Activated CD8-positive, alpha-beta memory T cell treated with anti-CD3 and anti-CD28 coated beads, Interleukin-2, amount 50 U/mL, for 1 hour (primary cell): ENCODE data around the gene PRPH.
"Not testable (repeated sequence)": the region's sequence is repeated elsewhere in the genome, so short reads cannot be mapped to it uniquely, and the experiment has no call there.

Source experiments
- DNase-seq: peaks from one replicate; pipeline ENCODE4 v3.0.0-alpha.2; 2020; ENCODE audit errors: extremely low read depth

The PRPH gene

GRCh38 chr12:49332891-49333371 lies 38.0 kb downstream of the PRPH start:
- no peak for DNase-seq

DNA sequence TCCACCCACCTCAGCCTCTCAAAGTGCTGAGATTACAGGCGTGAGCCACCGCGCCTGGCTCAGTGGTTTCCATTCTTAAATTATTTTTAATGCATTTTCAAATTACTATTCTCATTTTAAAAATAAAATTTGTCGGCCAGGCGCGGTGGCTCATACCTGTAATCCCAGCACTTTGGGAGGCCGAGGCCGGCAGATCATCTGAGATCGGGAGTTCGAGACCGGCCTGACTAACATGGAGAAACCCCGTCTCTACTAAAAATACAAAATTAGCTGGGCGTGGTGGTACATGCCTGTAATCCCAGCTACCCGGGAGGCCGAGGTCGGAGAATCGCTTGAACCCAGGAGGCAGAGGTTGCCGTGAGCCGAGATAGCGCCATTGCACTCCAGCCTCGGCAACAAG lies 38.8 kb downstream of the PRPH start:
- DNase-seq, result not testable (repeated sequence)

DNA sequence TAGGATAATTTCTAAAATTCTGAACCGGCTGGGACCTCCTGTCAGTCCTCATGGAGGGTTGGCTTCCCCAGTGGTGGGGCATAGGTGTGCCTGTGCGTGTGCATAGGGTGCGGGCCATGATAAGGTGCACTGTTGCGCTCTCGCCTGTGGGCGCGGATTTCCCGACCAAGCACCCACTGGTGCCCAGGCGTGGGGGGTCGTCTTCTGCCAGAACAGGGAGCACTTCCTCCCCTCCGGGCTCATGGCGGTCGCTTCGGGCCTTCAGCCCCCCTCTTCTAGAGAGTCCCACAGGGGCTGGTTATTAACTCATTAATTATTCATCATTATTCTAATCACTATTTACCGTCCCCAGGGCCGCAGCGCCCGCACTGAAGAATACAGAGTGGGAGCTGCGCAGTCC lies 39.3 kb downstream of the PRPH start:
- no peak for DNase-seq

DNA sequence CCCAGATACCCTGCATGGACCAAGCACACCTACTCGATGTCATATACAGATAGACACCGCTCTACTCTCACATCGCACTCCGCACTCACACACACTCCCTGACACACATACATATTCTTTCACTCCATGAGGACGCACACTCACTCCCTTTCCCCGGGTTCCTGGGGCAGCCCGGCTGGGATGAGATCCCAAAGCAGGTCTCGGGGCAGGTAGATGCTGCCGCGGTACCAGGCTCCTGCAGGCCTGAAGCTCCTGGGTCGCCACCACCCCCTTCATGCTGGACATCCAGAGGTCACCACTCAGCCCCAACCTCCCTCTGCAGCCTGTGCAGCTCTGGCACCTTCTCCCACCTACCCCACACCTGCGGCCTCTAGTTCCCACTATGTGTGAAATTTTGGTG lies 39.7 kb downstream of the PRPH start:
- no peak for DNase-seq

DNA sequence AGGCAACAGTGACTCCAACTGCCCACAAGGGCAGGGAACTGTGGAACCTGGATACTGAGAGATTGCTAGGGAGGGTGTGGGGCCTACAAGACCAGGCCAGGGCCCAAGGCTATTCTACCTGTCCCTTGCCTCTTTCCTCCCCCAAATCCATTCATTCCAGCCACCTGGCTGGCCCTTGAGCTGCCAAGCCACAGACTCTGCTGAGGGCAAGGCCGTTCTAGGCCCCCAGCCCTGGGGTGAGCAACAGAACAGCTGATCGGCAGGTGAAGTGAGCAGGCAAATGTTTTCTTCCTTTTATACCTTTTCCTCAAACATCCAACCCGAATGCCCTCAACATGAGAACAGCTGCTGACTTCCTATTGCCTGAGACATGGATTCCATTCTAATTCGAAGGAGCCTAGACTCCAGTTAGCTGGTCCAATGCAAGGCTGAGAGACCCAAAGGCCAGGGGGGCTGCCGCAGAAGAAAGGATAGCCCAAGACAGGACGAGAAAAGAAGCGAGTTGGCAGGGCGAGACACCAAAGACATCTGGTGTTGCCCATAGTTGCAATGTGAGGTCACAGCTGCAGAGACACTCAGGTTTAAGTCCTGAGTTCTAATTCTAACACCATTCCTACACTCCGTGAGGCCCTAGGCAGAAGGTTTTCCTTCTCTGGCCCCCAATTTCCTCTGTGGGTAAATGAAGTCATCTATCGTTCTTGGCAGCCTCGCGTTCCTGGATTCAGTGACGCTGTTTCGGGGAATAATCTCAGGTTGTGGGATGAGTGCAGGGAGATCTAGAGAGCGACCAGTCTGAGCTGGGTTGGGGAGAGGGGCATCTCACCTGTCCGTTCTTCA lies 40.4 kb downstream of the PRPH start:
- DNase-seq, result no peak

- DNase-seq, result no peak
These were observed 41.2 kb downstream of the PRPH start for GRCh38 chr12:49335955-49336644.

- peak; percentile 55 for DNase-seq
These were observed 42.0 kb downstream of the PRPH start, which contains the start of gene C1QL4 for GRCh38 chr12:49336645-49337584. Gene C1QL4 (minus strand): TSS chr12:49337188. CDS start chr12:49336477, 711 bp downstream.

DNA sequence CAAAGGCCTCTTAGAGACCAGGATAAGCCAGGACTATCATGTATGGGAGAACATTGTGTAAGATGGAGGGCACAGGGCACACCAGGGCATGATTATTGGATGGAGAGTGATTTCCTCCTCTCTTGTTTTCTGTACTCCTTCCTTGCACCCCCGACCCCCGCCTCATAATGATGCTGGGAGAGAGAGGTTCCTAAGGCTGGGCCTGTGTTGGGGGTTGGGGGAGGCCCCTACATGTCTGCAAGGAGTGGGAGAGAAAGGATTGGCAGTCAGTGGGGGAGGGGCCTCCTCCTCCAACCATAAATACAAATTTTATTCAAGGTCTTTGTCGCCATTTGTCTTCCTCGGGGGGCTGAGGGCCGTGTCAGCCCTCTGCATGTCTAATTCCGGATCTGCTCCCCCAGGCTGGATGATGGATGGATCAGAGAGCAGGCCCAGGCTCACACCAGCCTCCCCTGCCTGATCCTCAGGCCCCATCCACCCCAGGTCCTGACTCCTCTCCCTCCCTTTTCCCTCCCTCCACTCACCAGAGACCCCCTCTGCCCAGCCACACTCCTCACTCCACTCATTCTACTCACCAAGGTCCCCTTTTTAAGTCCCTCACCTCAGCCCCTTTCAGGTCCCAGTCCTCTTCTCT lies 44.0 kb downstream of the PRPH start:
- no peak for DNase-seq

- DNase-seq, result no peak
These were observed 44.5 kb downstream of the PRPH start for GRCh38 chr12:49339464-49339861.

GRCh38 chr12:49340095-49340870 lies 45.3 kb downstream of the PRPH start:
- no peak for DNase-seq

DNA sequence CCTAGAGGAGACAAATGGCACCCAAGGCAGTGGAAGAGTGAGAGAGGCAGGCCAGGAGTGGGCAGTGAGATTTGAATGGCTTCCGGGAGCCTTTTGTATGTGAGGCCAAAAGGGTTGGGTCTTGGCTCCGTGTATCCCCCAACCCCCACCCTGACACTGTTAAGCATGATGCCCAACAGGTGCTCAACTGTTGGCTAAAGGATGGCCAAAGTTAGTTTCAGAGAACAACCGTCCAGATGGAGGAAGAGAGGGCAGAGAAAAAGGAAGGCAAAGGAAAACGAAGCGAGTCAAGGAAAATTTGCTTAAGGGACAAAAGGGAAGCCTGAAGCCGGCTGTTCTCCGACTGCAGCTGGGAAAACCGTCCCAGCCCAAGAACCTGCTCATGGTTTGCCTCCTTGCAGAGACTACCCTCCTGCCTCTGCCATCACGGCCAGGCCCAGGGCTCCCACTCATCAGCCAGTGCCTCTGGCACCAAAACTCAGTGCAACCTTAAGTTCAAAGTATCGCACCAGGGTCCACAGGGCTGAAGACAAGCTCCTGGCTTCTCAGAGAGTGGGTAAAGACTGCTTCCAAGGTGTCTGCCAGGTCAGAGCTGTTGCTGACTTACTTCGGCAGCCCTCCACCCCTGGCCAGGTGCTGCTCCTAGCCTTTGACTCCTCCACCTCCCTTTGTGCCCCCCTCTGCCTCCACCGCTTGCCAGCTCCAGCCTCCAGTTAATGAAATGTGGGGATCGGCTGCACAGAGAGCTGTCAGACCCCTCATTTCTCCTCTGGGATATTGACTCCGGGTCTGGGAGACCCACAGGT lies 46.2 kb downstream of the PRPH start:
- no peak for DNase-seq

DNA sequence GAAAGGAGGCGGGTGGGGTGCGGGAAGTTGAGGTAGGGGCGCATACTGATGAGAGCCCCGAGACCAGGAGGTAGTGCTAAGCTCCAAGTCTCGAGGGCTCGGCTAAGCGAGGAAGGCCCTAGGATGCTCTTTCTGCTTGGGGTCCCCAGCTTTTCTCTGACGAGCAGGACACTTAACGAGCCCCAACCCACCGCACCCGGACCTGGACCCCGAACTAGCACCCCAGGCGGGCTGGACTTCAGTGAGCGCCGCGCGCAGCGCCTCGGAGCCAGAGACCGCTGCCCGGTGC lies 46.8 kb downstream of the PRPH start:
- no peak for DNase-seq

DNA sequence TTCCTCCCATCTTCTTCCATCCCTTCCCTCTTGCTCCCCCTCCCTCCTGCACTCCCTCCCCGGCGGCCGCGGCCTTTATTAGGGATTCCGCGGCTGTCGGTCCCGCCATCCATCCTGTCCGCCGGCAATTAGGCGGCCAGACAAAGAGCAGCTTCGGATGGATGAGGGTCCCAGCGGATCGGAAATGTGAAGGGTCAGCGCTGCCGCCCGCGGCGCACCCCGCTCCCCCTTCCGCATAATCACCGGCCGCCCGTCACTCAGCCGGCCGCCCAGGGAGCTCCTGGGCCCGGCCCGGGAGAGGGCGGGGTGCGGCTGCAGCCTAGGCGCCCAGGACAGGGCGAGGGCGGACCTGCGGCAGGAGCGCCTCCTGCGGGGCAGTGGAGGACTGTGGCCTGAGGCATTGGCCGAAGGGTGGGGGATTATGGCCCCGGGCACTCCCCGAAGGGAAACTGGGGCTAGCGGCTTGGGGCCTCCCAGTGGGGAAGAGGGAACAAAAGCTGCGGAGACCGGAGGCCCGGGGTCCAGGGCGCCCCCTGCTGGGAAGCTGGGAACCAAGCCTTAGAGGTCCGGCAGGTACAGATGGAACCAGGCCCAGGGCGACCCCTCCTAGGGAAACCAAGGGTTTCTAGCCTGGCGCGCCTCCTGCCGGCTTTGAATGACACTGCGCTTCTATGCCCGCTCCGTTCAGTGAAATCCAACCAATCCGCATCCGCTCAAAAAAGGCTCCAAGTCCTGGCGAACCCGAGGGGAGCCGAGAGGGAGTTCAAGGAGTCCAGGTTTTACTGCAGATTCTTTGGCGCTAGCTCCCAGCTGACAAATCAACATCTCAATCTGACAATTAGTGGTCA lies 47.3 kb downstream of the PRPH start:
- peak; percentile 28 for DNase-seq

DNA sequence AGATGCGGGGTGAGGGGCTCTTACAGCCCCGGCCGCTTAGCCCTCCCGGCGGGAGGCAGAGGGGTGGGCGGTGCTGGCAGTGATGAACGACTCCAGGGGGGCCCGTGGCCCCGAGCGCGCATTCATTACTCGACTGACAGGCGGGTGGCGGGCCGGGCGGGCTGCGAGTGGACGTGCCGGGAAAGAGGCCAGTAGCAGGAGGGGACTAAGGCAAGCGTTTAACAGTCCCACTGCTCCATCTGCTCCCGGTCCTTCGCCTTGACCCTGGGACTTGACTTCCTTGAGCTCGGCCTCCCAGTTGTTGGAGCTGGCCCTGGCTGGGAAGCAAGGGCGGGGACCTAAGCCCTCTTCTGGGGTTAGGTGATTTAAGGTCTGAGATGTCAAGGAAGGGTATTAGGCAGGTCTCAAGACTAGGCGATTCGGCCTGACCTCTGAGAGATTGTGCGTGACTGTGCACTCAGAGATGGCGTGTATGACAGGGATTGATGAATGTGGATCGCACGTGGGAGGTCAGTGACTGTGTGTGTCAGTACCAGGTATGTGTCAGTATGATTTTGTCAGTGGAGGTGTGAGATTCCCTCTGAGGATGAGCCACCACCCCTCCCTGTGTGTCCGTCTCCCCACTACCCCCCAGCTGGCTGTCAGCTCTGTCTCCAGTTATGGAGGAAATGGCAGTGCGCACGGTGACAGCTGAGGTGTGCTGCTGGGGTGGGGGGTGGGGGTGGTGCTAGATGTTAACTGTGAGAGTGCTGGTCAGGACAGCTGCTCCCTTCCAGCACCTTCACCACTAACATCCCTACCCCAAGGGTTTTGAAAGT lies 48.2 kb downstream of the PRPH start:
- no peak for DNase-seq

GRCh38 chr12:49344486-49345050 lies 49.6 kb downstream of the PRPH start:
- no peak for DNase-seq

GRCh38 chr12:49345051-49345824 lies 50.3 kb downstream of the PRPH start:
- no peak for DNase-seq
